ACC112 (cell line): ENCODE results near the gene LRG1.
"Not testable (repeated sequence)": the region's sequence is repeated elsewhere in the genome, so short reads cannot be mapped to it uniquely, and the experiment has no call there.

Experiments
- H2AFZ ChIP-seq: fragments of 200-600 bp; sonication (generic); one replicate; pipeline ENCODE4 v1.6.0; 2017; ENCODE audit warnings: antibody characterized with exemption, low read length; ENCODE audit not compliant: unreplicated experiment
- H3K27ac ChIP-seq: fragments of 200-600 bp; sonication (generic); 2 replicates; pipeline ENCODE4 v1.5.1; 2014; ENCODE audit warnings: low read depth, mild to moderate bottlenecking, antibody characterized with exemption, low read length, moderate library complexity
- H3K27me3 ChIP-seq: fragments of 200-600 bp; sonication (generic); 2 replicates; pipeline ENCODE4 v1.6.1; 2014; ENCODE audit warnings: mild to moderate bottlenecking, antibody characterized with exemption, low read length, moderate library complexity, mixed read lengths; ENCODE audit not compliant: insufficient read depth
- H3K36me3 ChIP-seq: fragments of 200-600 bp; sonication (generic); 2 replicates; pipeline ENCODE4 v1.6.1; 2016; ENCODE audit warnings: mild to moderate bottlenecking, antibody characterized with exemption, low read length, moderate library complexity, mixed read lengths; ENCODE audit not compliant: insufficient read depth
- H3K4me1 ChIP-seq: fragments of 200-600 bp; sonication (generic); one replicate; pipeline ENCODE4 v1.6.1; 2016; ENCODE audit warnings: low read length, mixed read lengths; ENCODE audit not compliant: insufficient read depth, unreplicated experiment, control insufficient read depth
- H3K4me3 ChIP-seq: fragments of 200-600 bp; sonication (generic); 2 replicates; pipeline ENCODE4 v1.5.1; 2014; ENCODE audit warnings: mild to moderate bottlenecking, low read depth, low read length
- H3K79me2 ChIP-seq: fragments of 200-600 bp; sonication (generic); one replicate; pipeline ENCODE4 v1.6.0; 2016; ENCODE audit warnings: low read length; ENCODE audit not compliant: control insufficient read depth, unreplicated experiment, insufficient read depth

The LRG1 gene

GRCh38 chr19:4536798-4537197 is 3.0 kb downstream of the LRG1 start:
- H3K4me1 ChIP-seq, result no peaks in the 10 kb centered on the region
- no peaks in the 10 kb centered on the region for H3K36me3 ChIP-seq
- no peak overlapping the region for H3K27ac ChIP-seq
- no peaks in the 10 kb centered on the region for H3K27me3 ChIP-seq
- H3K79me2 ChIP-seq, result no peaks in the 10 kb centered on the region
- H3K4me3 ChIP-seq, result no peak overlapping the region
- no peak overlapping the region for H2AFZ ChIP-seq

- no peak within 1 kb of the TSS for H2AFZ ChIP-seq
- no peak within 1 kb of the TSS for H3K4me3 ChIP-seq
- H3K27ac ChIP-seq, result no peak within 1 kb of the TSS
- H3K36me3 ChIP-seq, result no peaks in the 10 kb centered on the region
- H3K27me3 ChIP-seq, result no peaks in the 10 kb centered on the region
- no peaks in the 10 kb centered on the region for H3K4me1 ChIP-seq
- H3K79me2 ChIP-seq, result no peaks in the 10 kb centered on the region
These were observed 4.8 kb downstream of the LRG1 start, which contains the start of gene PLIN5 for GRCh38 chr19:4534836-4535658. Gene PLIN5 (minus strand): TSS chr19:4535224. CDS start chr19:4534074, 1,150 bp downstream.

GRCh38 chr19:4533835-4534424 is 5.9 kb downstream of the LRG1 start:
- Histone ChIP-seq H3K27ac (no peak overlapping the region), H3K79me2 (no peaks in the 10 kb centered on the region), H3K4me1 (no peaks in the 10 kb centered on the region), H3K27me3 (no peaks in the 10 kb centered on the region), H3K4me3 (no peak overlapping the region), H3K36me3 (no peaks in the 10 kb centered on the region), H2AFZ (no peak overlapping the region)

- Histone ChIP-seq H3K4me1 (no peaks in the 10 kb centered on the region), H3K36me3 (no peaks in the 10 kb centered on the region), H3K79me2 (no peaks in the 10 kb centered on the region), H3K27me3 (no peaks in the 10 kb centered on the region), H2AFZ (no peak overlapping the region), H3K27ac (no peak overlapping the region), H3K4me3 (no peak overlapping the region)
These were observed 6.5 kb downstream of the LRG1 start for GRCh38 chr19:4533334-4533733.

- Histone ChIP-seq H3K4me3 (no peak overlapping the region), H3K79me2 (no peaks in the 10 kb centered on the region), H3K36me3 (no peaks in the 10 kb centered on the region), H3K4me1 (no peaks in the 10 kb centered on the region), H2AFZ (no peak overlapping the region), H3K27me3 (no peaks in the 10 kb centered on the region), H3K27ac (no peak overlapping the region)
These were observed 8.2 kb downstream of the LRG1 start for GRCh38 chr19:4531562-4532165.

GRCh38 chr19:4529924-4530522 is 9.8 kb downstream of the LRG1 start:
- Histone ChIP-seq H3K79me2 (no peaks in the 10 kb centered on the region), H3K36me3 (no peaks in the 10 kb centered on the region)

GRCh38 chr19:4528843-4529242 is 11.0 kb downstream of the LRG1 start:
- Histone ChIP-seq H3K4me1 (no peaks in the 10 kb centered on the region), H3K4me3 (no peak overlapping the region), H3K27me3 (no peaks in the 10 kb centered on the region)

More at GRCh38 chr19:4529924-4530522, 9.8 kb downstream of the LRG1 start:
- H3K4me1 ChIP-seq, result no peaks in the 10 kb centered on the region
- H3K27me3 ChIP-seq, result no peaks in the 10 kb centered on the region
- no peak overlapping the region for H3K27ac ChIP-seq
- H3K4me3 ChIP-seq, result no peak overlapping the region
- H2AFZ ChIP-seq, result no peak overlapping the region

GRCh38 chr19:4527377-4527776 is 12.5 kb downstream of the LRG1 start:
- H3K4me1 ChIP-seq, H3K27ac ChIP-seq, H3K4me3 ChIP-seq, H3K27me3 ChIP-seq, H3K36me3 ChIP-seq, H3K79me2 ChIP-seq, H2AFZ ChIP-seq: not testable (repeated sequence)

More at GRCh38 chr19:4528843-4529242, 11.0 kb downstream of the LRG1 start:
- no peak overlapping the region for H3K27ac ChIP-seq
- H3K36me3 ChIP-seq, result no peaks in the 10 kb centered on the region
- H2AFZ ChIP-seq, result no peak overlapping the region
- no peaks in the 10 kb centered on the region for H3K79me2 ChIP-seq

GRCh38 chr19:4525563-4526002 is 14.3 kb downstream of the LRG1 start:
- Histone ChIP-seq H3K79me2 (no peaks in the 10 kb centered on the region), H3K27me3 (no peaks in the 10 kb centered on the region), H3K4me1 (peaks cover 16% of the 10 kb centered on the region), H3K27ac (no peak overlapping the region), H3K36me3 (no peaks in the 10 kb centered on the region), H2AFZ (no peak overlapping the region), H3K4me3 (no peak overlapping the region)

- H3K79me2 ChIP-seq, result no peaks in the 10 kb centered on the region
- H3K4me3 ChIP-seq, result no peak overlapping the region
- H3K4me1 ChIP-seq, result peaks cover 16% of the 10 kb centered on the region
- no peak overlapping the region for H3K27ac ChIP-seq
- H3K36me3 ChIP-seq, result no peaks in the 10 kb centered on the region
- no peak overlapping the region for H2AFZ ChIP-seq
- no peaks in the 10 kb centered on the region for H3K27me3 ChIP-seq
These were observed 14.9 kb downstream of the LRG1 start for GRCh38 chr19:4524808-4525562.
